Caco-2 (cell line): ENCODE results near the gene CTSZ. TPM values are rescaled to one million over a fixed set of nuclear protein-coding genes. Genes with fewer than 3 reads are reported as not detected.

Experiments
- BruUV-seq: library from RNA; stranded (reverse); fragments of 400-500 nt; replicated peaks from 2 replicates; lab custom pipeline; 2021; lab: Mats Ljungman, UMichigan
- CTCF ChIA-PET: fragments of 300-600 bp; sonication (Branson Sonifier 250); formaldehyde crosslinking; loops from one replicate; lab custom pipeline; 2022; ENCODE audit warnings: antibody characterized with exemption; lab: Charles Lee
- POLR2A ChIA-PET: fragments of 300-600 bp; sonication (Branson Sonifier 250); formaldehyde crosslinking; loops from one replicate; lab custom pipeline; 2022; ENCODE audit warnings: antibody characterized with exemption; lab: Charles Lee
- DNase-seq, 2 experiments: peaks; one replicate each; pipeline versions ENCODE4 v3.0.0 to v3.0.0-alpha.2; 2020 to 2022
- H3K27me3 ChIP-seq: replicated peaks from 2 replicates; pipeline ENCODE4 v1.6.0; 2011; ENCODE audit warnings: low read length; ENCODE audit not compliant: control insufficient read depth, insufficient read depth
- H3K36me3 ChIP-seq: 2 replicates; pipeline ENCODE4 v1.5.1; 2011; ENCODE audit warnings: low read length; ENCODE audit not compliant: control insufficient read depth, insufficient read depth
- H3K4me1 ChIP-seq: fragments of 250-450 bp; sonication (Bioruptor Pico); 2 replicates; pipeline ENCODE4 v1.5.1; 2020; ENCODE audit warnings: mild to moderate bottlenecking
- H3K4me3 ChIP-seq: 2 replicates; pipeline ENCODE4 v1.5.1; 2011; ENCODE audit warnings: low read depth, mild to moderate bottlenecking, control low read depth, low read length
- H3K9me3 ChIP-seq: fragments of 250-450 bp; sonication (Bioruptor Pico); 2 replicates; pipeline ENCODE4 v1.5.1; 2020; ENCODE audit warnings: mild to moderate bottlenecking, moderate library complexity
- H3K27ac Mint-ChIP-seq: one replicate; pipeline ENCODE4 v1.8.0; 2022; ENCODE audit warnings: mixed read lengths; ENCODE audit not compliant: unreplicated experiment
- H3K27me3 Mint-ChIP-seq: one replicate; pipeline ENCODE4 v1.8.0; 2022; ENCODE audit warnings: mixed read lengths; ENCODE audit not compliant: insufficient read depth, unreplicated experiment
- H3K36me3 Mint-ChIP-seq: one replicate; pipeline ENCODE4 v1.8.0; 2022; ENCODE audit warnings: mild to moderate bottlenecking, mixed read lengths; ENCODE audit not compliant: insufficient read depth, unreplicated experiment
- H3K4me1 Mint-ChIP-seq: one replicate; pipeline ENCODE4 v1.8.0; 2022; ENCODE audit warnings: low read depth, mixed read lengths; ENCODE audit not compliant: unreplicated experiment
- H3K4me3 Mint-ChIP-seq: one replicate; pipeline ENCODE4 v1.8.0; 2022; ENCODE audit warnings: mild to moderate bottlenecking, moderate library complexity, mixed read lengths; ENCODE audit not compliant: unreplicated experiment
- H3K9me3 Mint-ChIP-seq: one replicate; pipeline ENCODE4 v1.8.0; 2022; ENCODE audit warnings: mixed read lengths; ENCODE audit not compliant: unreplicated experiment
- CTCF ChIP-seq, 2 experiments: fragments of 200-600 bp in 1 of 2; IDR thresholded peaks; 1 replicate in 1 of 2; 2 replicates in 1 of 2; pipeline versions ENCODE4 v1.5.1 to v1.8.0; 2011 to 2022; ENCODE audit warnings: antibody characterized with exemption in 1 of 2, control low read depth in 1 of 2, inconsistent platforms in 1 of 2, low read depth in 1 of 2, low read length in 1 of 2, mild to moderate bottlenecking in 1 of 2, moderate library complexity in 1 of 2; ENCODE audit not compliant: insufficient read depth in 1 of 2, severe bottlenecking in 1 of 2, unreplicated experiment in 1 of 2
- intact Hi-C: fragments of 100-400 bp; cut with micrococcal nuclease; formaldehyde crosslinking; loops from one replicate; pipeline ENCODE4 v1.10.0; 2022; ENCODE audit not compliant: unreplicated experiment
- total RNA-seq: library from RNA; stranded (reverse); gene quantifications from 2 replicates; pipeline ENCODE4 v1.2.3, GENCODE V29; 2022

Gene CTSZ
- total RNA-seq, 1 experiment from 2014 or later = 228 TPM

- H3K27me3 ChIP-seq = no peaks in the 10 kb centered on the region
- H3K9me3 ChIP-seq = no peaks in the 10 kb centered on the region
- peaks cover 22% of the 10 kb centered on the region for H3K36me3 ChIP-seq
- POLR2A ChIA-PET = no interaction called here
- intact Hi-C loops = no loop called here
- no peak for TF ChIP-seq CTCF (IDR thresholded peaks at IDR 0.05; ENCODE audit: insufficient read depth in 1 of 2, low read depth in 1 of 2, low read length in 1 of 2, severe bottlenecking in 1 of 2, unreplicated experiment in 1 of 2)
- H3K4me1 Mint-ChIP-seq = peaks cover 17% of the 10 kb centered on the region
- no TSS peak for BruUV-seq
- H3K9me3 Mint-ChIP-seq = no peaks in the 10 kb centered on the region
- no peak overlapping the region for H3K4me3 ChIP-seq
- CTCF ChIA-PET = no interaction called here
- peaks cover 79% of the 10 kb centered on the region for H3K36me3 Mint-ChIP-seq
- H3K4me3 Mint-ChIP-seq = no peak overlapping the region
- peaks cover 18% of the 10 kb centered on the region for H3K4me1 ChIP-seq
- H3K27ac Mint-ChIP-seq = no peak overlapping the region
- no peaks in the 10 kb centered on the region for H3K27me3 Mint-ChIP-seq
- DNase-seq = no peak
Observed at GRCh38 chr20:59001068-59001448, 6.0 kb downstream of the CTSZ start.

GRCh38 chr20:59000326-59000725 is 6.7 kb downstream of the CTSZ start:
- Histone ChIP-seq H3K9me3 (no peaks in the 10 kb centered on the region), H3K4me1 (peaks cover 18% of the 10 kb centered on the region), H3K36me3 (peaks cover 25% of the 10 kb centered on the region), H3K4me3 (no peak overlapping the region), H3K27me3 (no peaks in the 10 kb centered on the region)
- no peaks in the 10 kb centered on the region for H3K27me3 Mint-ChIP-seq
- no peak overlapping the region for H3K27ac Mint-ChIP-seq
- no peak for TF ChIP-seq CTCF (IDR thresholded peaks at IDR 0.05; ENCODE audit: insufficient read depth in 1 of 2, low read depth in 1 of 2, low read length in 1 of 2, severe bottlenecking in 1 of 2, unreplicated experiment in 1 of 2)
- POLR2A ChIA-PET = no interaction called here
- intact Hi-C loops = no loop called here
- no peak overlapping the region for H3K4me3 Mint-ChIP-seq
- DNase-seq = no peak
- no TSS peak for BruUV-seq
- H3K9me3 Mint-ChIP-seq = no peaks in the 10 kb centered on the region
- CTCF ChIA-PET = interaction anchor here (0.7 kb wide), 1 partner anchor 769 kb away, joined by 4 read pairs; no protein-coding TSS in a partner anchor
- H3K4me1 Mint-ChIP-seq = peaks cover 24% of the 10 kb centered on the region
- H3K36me3 Mint-ChIP-seq = peaks cover 86% of the 10 kb centered on the region

- H3K9me3 Mint-ChIP-seq = no peaks in the 10 kb centered on the region
- Histone ChIP-seq H3K4me1 (peaks cover 15% of the 10 kb centered on the region), H3K4me3 (no peak overlapping the region), H3K27me3 (no peaks in the 10 kb centered on the region), H3K36me3 (peaks cover 31% of the 10 kb centered on the region), H3K9me3 (no peaks in the 10 kb centered on the region)
- H3K4me1 Mint-ChIP-seq = peaks cover 20% of the 10 kb centered on the region
- no peak overlapping the region for H3K4me3 Mint-ChIP-seq
- H3K27me3 Mint-ChIP-seq = no peaks in the 10 kb centered on the region
- no peak overlapping the region for H3K27ac Mint-ChIP-seq
- no peak for TF ChIP-seq CTCF (IDR thresholded peaks at IDR 0.05; ENCODE audit: insufficient read depth in 1 of 2, low read depth in 1 of 2, low read length in 1 of 2, severe bottlenecking in 1 of 2, unreplicated experiment in 1 of 2)
- POLR2A ChIA-PET = no interaction called here
- CTCF ChIA-PET = interaction anchor here (2.3 kb wide), 1 partner anchor 128 kb away, joined by 5 read pairs; no protein-coding TSS in a partner anchor
- intact Hi-C loops = no loop called here
- BruUV-seq = no TSS peak
- H3K36me3 Mint-ChIP-seq = peaks cover 94% of the 10 kb centered on the region
- peak in 1 of 2 experiments; percentile 39 for DNase-seq
Observed at GRCh38 chr20:58998656-58999055, 8.4 kb downstream of the CTSZ start.
